Measurements from ENCODE around the gene CRYGN. TPM values are rescaled to one million over a fixed set of nuclear protein-coding genes. Genes with fewer than 3 reads are reported as not detected.

CRYGN gene
- total RNA-seq, 4 donors from 2014 or later, result not detected

- Histone ChIP-seq H3K9me3 (peaks cover 0 to 5% (median 0%) of the 10 kb centered on the region in 4 donors), H3K4me1 (peaks cover 0 to 19% (median 3%) of the 10 kb centered on the region in 4 donors), H3K4me3 (no peak overlapping the region), H3K27ac (no peak overlapping the region), H3K27me3 (no peaks in the 10 kb centered on the region), H3K36me3 (no peaks in the 10 kb centered on the region)
- no peak for DNase-seq
- TF ChIP-seq POLR2A (IDR thresholded peaks at IDR 0.05), result no peak
- no peak for TF ChIP-seq CTCF (IDR thresholded peaks at IDR 0.05)
Observed at GRCh38 chr7:151457534-151457933, 17.6 kb upstream of the CRYGN start.

DNA sequence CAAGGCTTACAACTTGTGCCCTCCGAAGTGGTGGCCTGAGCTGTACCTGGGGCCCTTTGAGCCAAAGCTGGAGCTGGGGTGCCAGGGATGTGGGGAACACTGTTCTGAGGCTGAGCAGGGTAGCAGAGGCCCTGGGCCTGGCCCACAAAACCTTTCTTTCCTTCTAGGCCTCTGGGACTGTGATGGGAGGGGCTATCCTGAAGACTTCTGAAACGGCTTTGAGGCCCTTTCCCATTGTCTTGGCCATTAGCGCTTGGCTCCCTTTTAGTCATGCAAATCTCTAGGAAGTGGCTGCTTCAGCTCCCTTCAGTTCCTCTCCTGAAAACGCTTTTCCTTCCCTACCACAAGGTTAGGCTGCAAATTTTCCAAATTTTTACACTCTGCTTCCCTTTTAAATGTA is 16.8 kb upstream of the CRYGN start:
- Histone ChIP-seq H3K9me3 (no peaks in the 10 kb centered on the region), H3K27me3 (no peaks in the 10 kb centered on the region), H3K27ac (no peak overlapping the region), H3K36me3 (no peaks in the 10 kb centered on the region), H3K4me3 (no peak overlapping the region), H3K4me1 (peaks cover 0 to 19% (median 3%) of the 10 kb centered on the region in 4 donors)
- DNase-seq, result peak in 1 of 3 donors; percentile 27
- no peak for TF ChIP-seq CTCF (IDR thresholded peaks at IDR 0.05)
- no peak for TF ChIP-seq POLR2A (IDR thresholded peaks at IDR 0.05)

GRCh38 chr7:151456276-151456675 is 16.3 kb upstream of the CRYGN start:
- peaks cover 0 to 19% (median 3%) of the 10 kb centered on the region in 4 donors for H3K4me1 ChIP-seq
- H3K36me3 ChIP-seq, result no peaks in the 10 kb centered on the region
- no peak overlapping the region for H3K27ac ChIP-seq
- no peaks in the 10 kb centered on the region for H3K27me3 ChIP-seq
- H3K4me3 ChIP-seq, result no peak overlapping the region
- peak in 1 of 3 donors; percentile 39 for DNase-seq
- H3K9me3 ChIP-seq, result no peaks in the 10 kb centered on the region
- TF ChIP-seq CTCF (IDR thresholded peaks at IDR 0.05), result no peak
- no peak for TF ChIP-seq POLR2A (IDR thresholded peaks at IDR 0.05)

GRCh38 chr7:151455690-151456089 is 15.7 kb upstream of the CRYGN start:
- Histone ChIP-seq H3K9me3 (no peaks in the 10 kb centered on the region), H3K4me3 (no peak overlapping the region), H3K4me1 (peaks cover 0 to 13% (median 2%) of the 10 kb centered on the region in 4 donors), H3K27ac (no peak overlapping the region), H3K36me3 (no peaks in the 10 kb centered on the region), H3K27me3 (no peaks in the 10 kb centered on the region)
- no peak for DNase-seq
- TF ChIP-seq CTCF (IDR thresholded peaks at IDR 0.05) (no peak), POLR2A (IDR thresholded peaks at IDR 0.05) (no peak)

- no peaks in the 10 kb centered on the region for H3K36me3 ChIP-seq
- H3K27ac ChIP-seq, result no peak overlapping the region
- no peaks in the 10 kb centered on the region for H3K27me3 ChIP-seq
- no peak for TF ChIP-seq CTCF (IDR thresholded peaks at IDR 0.05)
- TF ChIP-seq POLR2A (IDR thresholded peaks at IDR 0.05), result no peak
- no peaks in the 10 kb centered on the region for H3K9me3 ChIP-seq
- H3K4me1 ChIP-seq, result peaks cover 0 to 8% (median 0%) of the 10 kb centered on the region in 4 donors
- H3K4me3 ChIP-seq, result no peak overlapping the region
- DNase-seq, result peak in 1 of 3 donors; percentile 26
Observed at GRCh38 chr7:151454932-151455530, 15.1 kb upstream of the CRYGN start.
